Tongue (tissue), 2 donors: ENCODE data around the gene DDX51. TPM values are rescaled to one million over a fixed set of nuclear protein-coding genes. Genes with fewer than 3 reads are reported as not detected.

Experiments used
- DNase-seq: peaks from one replicate; pipeline ENCODE4 v3.0.0-alpha.2; 2015
- total RNA-seq: library from RNA; depleted of rRNA; stranded (reverse); fragments of >200 nt; gene quantifications from one replicate; pipeline ENCODE4 v1.2.3, GENCODE V29; 2014

Gene DDX51
- total RNA-seq, 1 donor from 2014 or later = 6.9 TPM

DNA sequence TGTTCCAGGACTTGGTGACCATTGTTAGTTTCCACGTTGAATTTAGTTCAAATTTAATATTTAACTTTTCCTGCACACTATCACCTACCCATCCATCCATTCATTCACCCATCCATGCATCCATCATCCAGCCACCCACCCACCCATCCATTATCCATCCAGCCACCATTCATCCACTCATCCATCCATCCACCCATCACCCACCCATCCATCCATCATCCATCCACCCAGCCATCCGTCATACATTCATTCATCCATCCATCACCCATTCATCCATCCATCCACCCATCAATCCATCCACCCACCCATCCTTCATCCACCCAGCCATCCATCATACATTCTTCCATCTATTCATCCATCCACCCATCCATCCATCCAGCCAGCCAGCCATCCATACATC is 22.0 kb upstream of the DDX51 start:
- no peak for DNase-seq

DNA sequence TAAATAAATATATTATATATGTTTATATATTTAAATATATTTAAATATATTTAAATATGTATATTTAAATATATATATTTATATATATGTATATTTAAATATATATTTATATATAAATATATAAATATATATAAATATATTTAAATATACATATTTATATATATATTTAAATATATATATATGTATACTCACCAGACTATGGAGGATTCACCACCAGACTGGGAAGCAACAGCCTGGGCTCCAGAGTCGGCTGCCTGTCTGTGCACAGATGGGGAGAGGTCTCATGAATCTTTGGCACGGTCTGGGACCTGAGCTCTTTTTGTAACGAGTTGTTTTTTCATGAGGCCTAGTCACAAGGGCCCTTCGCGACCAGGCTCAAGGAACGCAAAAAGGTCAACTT is 21.5 kb upstream of the DDX51 start:
- no peak for DNase-seq

DNA sequence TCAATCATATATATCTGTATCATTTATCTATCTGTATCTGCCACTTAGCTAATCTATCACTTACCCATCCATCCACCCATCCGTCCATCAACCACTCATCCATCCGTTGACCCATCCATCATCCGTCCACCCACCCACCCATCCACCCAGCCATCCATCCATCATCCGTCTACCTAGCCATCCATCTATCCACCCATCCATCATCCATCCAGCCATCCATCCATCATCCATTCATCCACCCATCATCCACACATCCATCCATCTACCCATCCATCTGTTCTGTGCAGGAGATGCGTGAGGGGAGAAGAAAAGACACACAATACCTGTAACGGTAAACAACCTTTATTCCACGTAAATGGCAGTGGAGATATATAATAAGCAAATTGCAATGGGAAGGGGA is 20.3 kb upstream of the DDX51 start:
- DNase-seq = no peak

DNA sequence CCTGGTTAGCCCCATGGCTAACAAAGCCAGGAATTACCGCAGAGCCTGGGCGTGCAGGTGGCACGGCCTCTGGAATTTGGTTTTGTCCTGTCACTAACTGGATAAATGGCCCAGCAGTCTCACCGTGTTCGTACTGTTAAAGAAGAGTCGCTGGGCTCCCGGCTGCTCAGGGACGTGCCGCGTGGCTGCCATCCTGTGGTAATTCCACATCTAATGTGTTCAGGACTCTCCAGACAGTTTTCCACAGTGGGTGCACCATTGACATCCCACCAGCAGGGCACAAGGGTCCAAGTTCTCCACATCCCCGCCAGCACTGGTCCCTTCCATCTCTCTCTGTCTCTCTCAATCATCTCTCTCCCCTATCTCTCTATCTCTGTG is 19.8 kb upstream of the DDX51 start:
- DNase-seq = no peak

DNA sequence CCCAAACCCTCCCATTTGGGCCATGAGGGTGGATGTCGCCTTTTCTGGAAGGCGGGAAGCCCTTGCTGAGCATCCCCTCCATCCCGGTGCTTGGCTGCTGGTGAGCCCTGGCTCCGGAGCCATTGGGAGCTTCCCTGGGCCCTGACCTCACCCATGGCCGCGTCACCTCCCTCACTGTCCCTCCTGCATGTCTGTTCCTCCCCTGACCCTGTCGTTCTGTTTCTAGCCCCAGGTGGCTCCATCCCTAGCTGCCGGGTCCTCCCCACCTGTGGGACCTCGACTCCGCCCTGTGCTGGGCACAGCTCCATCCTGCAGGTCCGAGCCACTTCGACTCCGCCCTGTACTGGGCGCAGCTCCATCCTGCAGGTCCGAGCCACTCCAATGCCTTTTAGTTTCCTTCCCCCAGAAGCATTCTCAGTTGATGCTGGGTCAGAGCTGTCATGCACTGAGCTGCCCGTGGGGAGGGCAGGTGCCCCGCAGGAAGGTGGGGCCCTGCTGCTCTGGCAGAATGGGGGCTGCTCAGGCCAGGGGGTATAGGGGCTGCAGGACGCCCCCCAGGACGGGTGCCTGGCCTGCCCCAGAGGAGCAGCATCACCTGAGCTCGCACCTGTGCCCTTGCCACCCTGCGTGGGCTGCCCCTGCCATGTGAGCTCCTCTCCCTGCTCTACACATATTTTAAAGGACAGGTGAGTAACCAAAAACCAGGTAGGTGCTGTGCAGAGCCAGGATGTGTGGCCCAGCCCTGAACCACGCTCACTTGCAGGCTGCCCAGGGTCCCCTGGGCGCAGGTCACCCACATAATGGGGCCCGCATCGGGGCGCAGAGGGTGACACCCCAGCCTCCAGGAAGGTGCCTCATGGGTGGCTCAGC is 19.2 kb upstream of the DDX51 start:
- DNase-seq = no peak

DNA sequence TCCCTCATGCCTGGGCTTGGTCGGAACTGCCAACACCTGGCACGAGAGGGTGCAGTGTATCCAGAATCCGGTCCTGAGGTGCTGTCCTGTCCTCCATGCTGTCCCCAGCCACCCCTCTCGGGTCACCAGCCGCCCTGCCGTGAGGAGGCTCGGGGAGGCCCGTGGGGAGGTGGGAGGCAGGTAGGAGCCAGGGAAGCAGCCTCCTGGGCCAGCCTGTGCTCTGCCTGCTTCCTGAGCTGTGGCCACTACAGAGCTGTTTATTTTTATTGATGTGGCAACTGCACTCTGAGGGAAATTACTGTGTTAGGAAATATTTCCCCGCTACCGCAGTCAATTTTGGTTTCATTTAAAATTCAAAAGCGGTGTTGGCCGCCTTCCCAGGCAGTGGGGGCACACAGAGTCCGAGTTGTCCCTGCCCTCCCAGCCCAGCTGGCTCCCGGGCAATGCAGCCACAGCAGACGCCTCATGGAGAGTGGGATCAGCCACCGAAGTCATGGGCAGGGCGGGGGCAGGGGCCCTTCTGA is 18.5 kb upstream of the DDX51 start:
- peak; percentile 79 for DNase-seq

DNA sequence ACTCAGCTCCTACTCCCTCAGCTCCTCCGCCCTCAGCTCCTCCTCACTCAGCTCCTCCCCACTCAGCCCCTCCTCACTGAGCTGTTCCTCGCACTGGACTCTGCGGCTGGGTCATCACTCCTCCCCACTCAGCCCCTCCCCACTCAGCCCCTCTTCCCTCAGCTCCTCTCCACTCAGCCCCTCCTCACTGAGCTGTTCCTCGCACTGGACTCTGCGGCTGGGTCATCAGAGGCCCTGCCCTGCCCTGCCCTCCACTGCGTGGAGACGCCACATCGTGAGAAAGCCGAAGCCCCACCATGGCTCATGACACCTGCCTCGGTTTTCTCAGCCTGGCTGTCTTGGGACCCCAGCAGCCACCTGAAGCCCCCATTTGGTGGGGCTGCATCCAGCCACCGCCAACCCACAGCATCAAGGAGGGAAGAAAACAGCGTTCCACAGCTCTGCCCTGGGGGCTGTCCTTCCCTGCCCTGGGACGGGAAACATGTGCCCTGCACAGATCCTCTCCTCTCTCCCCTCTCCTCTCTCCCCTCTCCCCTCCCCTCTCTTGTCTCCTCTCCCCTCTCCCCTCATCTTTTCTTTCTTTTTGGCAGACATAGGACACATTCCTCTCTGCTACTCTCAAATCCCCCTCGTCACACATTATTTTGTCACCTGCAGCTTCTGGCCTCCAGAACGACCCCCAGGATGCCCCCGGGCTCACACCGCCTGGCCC is 17.8 kb upstream of the DDX51 start:
- no peak for DNase-seq

DNA sequence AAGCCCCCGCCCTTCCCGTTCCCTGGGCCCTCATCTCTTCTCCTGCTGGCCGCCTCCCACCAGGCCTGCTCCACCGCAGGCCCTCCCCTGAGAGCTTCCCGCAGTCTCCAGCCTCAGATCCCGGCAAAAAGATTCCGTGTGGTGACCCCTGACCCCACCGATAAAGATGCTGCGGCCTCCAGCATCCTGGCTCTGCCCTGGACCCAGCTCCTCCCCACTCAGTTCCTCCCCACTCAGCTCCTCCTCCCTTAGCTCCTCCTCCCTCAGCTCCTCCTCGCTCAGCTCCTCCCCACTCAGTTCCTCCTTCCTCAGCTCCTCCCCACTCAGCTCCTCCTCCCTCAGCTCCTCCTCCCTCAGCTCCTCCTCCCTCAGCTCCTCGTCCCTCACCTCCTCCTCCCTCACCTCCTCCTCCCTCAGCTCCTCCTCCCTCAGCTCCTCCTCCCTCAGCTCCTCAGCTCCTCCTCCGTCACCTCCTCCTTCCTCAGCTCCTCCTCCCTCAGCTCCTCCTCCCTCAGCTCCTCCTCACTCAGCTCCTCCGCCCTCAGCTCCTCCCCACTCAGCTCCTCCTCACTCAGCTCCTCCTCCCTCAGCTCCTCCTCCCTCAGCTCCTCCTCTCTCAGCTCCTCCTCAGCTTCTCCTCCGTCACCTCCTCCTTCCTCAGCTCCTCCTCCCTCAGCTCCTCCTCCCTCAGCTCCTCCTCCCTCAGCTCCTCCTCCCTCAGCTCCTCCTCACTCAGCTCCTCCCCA is 17.1 kb upstream of the DDX51 start:
- no peak for DNase-seq

DNA sequence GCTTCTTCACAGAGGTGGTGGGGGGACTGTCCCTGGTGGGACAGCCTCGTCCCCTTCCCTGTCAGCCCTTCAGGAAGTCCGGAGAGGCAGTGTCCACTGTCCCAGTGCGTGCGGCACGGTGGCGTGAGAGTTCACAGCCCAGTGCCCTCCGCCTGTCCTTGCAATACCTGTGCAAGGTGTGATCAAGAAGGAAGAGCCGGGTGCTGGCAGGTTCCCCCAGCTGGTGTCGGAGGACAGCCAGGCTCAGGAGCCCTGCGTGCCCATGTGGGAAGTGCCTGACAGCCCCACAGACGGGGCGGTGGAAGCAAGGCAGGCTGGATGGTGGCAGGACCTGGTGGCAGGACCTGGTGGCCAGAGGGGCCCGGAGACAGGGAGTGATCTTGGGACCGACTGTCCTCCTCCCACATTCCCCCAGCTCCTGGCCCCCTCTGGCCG is 16.5 kb upstream of the DDX51 start:
- DNase-seq = no peak

DNA sequence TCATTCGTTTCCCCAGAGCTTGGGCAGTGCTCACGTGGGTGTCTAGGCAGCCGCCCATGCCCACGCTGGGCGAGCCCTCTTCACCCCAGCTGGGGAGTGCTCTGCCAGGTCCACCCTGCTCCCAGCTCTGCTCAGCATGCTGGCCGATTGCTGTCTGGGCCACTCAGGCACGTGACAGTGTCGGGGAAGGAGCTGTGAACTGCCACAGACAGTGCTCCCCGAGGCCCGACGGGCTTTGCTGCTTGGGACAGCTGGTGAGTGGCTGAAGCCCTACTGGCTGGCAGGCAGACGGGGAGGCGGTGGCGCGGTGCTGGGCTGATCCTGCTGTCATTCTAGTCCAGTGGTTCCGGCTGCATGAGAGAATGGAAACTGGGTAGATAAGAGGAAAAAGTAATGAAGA is 15.9 kb upstream of the DDX51 start:
- DNase-seq = no peak

DNA sequence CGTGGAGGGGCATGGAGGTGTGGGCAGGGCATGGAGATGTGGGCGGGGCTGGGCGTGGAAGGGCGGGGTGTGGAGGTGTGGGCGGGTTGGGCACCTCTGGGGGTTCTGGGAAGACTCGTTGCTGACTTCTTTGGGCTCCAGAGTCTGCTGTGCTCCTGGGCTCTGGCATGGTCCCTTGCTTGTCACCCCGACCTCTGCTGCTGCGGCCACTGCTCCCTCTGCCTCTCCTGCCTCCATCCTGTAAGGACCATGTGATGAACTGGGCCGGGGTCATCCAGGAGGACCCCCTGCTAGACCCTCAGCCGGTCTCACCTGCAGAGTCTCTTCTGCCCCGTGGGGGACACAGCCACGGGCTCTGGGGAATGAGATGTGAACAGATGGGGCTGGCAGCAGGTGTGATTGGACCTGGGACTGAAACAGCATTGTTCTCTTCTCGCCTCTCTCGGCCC is 15.5 kb upstream of the DDX51 start:
- DNase-seq = no peak

DNA sequence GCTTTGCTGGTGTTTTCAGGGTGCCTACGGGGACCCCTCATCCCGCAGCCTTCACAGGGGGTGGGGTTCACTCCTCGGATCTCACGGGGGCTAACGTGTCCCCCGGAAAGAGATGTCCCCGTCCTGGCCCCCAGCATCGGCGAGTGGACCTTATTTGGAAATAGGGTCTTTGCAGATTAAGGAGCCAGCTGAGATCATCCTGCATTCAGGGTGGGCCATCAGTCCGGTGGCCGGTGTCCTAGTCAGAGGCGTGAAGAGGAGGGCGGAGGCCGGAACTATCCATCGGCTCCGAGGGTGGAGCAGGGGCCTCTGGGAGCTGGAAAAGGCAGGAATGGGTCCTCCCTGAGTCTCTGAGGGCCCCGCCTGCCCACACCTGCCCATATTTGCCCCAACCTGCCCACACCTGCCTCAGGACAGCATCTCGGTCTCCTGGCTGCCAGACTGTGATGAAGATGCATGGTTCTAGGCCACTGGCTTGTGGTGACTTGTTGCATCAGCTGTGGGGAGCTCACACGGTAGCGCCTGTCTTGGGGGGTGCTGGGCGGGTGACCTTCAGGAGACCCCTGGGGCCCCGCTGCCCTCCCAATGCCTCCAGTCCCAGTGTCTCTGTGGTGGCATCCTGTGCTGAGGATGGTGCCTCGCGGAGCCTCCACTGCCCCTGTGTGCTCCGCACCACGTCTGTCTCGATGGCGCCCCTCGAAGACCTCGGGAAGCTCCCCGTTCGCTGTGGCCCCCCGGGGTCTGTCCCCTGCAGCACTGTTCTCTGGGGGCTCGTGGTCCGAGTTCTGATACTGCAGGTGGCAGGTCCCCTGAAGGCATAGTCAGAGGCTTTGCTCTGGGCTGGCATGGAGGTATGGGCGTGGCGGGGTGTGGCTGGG is 14.8 kb upstream of the DDX51 start:
- no peak for DNase-seq

DNA sequence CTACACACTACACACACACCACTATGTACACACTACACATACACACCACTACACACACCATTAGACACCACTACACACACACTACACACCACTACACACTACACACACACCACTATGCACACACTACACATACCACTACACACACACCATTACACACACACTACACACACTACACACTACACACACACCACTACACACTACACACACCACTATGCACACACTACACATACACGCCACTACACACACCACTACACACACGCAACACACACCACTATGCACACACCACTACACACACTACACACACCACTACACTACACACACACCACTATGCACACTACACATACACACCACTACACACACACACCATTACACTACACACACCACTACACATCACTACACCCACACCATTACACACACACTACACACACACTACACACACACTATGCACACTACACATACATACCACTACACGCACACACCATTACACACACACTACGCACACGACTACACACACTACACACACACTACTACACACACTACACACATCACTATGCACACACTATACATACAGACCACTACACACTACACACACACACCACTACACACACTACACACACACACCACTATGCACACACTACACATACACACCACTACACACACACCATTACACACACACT is 13.8 kb upstream of the DDX51 start:
- DNase-seq = no peak

DNA sequence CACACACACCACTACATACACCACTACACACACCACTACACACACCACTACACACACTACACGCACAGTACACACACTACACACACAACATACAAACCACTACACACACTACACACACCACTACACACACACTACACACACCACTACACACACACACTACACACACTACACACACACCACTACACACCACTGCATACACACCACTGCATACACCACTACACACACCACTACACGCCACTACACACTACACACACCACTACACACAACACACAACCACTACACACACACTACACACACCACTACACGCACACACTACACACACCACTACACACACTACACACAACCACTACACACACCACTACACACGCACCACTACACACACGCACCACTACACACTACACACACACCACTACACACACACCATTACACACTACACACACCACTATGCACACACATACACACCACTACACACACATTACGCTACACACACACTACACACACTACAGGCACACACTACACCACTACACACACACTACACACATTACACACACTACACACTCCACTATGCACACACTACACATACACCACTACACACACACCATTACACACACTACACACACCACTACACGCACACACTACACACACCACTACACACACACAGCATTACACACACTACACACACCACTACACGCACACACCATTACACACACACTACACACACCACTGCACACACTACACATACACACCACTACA is 12.6 kb upstream of the DDX51 start:
- DNase-seq = no peak

DNA sequence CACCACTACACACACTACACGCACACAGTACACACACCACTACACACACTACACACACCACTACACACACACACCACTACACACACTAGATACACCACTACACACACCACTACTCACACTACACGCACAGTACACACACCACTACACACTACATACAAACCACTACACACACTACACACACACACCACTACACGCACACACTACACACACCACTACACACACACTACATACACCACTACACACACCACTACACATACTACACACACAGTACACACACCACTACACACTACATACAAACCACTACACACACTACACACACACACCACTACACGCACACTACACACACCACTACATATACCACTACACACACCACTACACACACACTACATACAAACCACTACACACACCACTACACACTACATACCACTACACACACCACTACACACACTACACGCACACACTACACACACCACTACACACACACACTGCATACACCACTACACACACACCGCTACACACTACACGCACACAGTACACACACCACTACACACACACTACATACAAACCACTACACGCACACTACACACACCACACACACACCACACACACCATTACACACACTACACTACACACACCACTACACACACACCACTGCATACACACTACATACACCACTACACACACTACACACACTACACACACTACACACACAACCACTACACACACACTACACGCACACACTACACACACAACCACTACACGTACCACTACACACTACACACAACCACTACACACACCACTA is 11.9 kb upstream of the DDX51 start:
- DNase-seq = no peak

DNA sequence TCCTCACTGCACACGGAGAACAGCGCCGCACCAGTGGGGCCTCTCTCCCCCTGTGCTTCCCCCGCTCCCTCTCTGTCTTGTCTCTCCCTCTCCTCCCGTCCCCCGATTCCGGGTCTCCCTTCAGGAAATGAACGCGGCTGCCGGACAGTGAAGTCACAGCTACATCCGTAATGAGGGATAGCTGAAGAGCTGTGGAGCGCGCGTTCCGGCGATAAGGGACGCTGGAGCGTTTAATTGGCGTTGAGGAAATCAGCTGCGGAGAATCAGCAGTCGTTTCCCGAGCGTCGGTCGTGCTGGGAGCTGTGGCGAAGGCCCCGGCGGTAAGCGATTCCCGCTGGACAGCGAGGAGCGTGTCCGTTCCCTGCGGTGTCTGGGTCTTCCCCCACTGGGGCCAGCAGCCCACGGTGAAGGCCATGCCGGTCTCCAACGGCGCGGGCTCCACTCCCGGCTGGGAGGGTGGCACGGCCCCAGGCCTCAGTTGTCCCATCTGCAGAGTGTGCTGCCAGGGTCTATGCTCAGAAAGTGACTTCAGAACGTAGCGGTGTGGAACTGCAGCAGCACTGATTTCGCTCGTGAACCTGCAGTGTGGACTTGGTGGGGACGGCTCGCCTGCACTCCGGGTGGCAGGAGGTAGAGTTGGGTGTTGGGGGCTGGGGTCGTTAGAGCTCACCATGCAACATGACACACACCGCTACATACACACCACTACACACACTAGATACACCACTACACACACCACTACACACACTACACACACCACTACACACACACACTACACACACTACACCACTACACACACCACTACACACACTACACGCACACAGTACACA is 11.0 kb upstream of the DDX51 start:
- no peak for DNase-seq

DNA sequence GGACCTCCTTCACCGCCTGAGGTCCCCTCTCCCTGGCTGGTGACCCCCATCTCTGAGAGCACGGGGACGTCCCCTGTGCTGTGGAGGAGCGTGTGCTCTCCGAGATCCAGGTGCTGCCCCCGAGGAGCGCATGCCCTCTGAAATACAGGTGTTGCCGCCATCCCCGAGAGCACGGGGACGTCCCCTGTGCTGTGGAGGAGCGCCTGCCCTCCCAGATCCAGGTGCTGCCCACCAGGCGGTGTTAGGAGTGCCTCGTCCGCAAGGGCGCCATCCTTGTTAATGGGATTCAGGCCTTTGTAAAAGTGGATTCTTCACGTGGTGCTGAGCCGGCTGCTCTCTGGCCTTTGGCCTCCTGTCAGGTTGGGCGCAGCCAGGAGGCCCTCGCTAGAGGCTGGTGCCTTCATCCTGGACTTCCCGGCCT is 10.2 kb upstream of the DDX51 start:
- peak; percentile 10 for DNase-seq
